Kidney (tissue), 22 donors: ENCODE results near the gene DUSP3. TPM values are rescaled to one million over a fixed set of nuclear protein-coding genes. Genes with fewer than 3 reads are reported as not detected.
A peak's percentile ranks its signal among the peaks of the same experiment; 100 is the strongest.

Source experiments
- DNase-seq, 5 donors: peaks; one replicate each; pipeline ENCODE4 v3.0.0-alpha.2; 2013 to 2020
- FAIRE-seq: peaks from 2 replicates; lab custom pipeline; 2012; peaks lifted over from hg19 to GRCh38; lab: Jason Lieb, UNC
- H3K27ac ChIP-seq, 2 donors: one replicate each; pipeline ENCODE4 v1.7.0; 2013; ENCODE audit warnings: low read depth in 2 of 2, low read length in 2 of 2, inconsistent platforms in 1 of 2
- H3K27me3 ChIP-seq: one replicate; pipeline ENCODE4 v1.7.1; 2013; ENCODE audit warnings: low read length, inconsistent platforms; ENCODE audit not compliant: control insufficient read depth, insufficient read depth
- H3K36me3 ChIP-seq, 3 donors: one replicate each; pipeline versions ENCODE4 v1.7.0 to v1.7.1; 2013; ENCODE audit warnings: low read length in 3 of 3, control low read depth in 1 of 3, inconsistent platforms in 1 of 3; ENCODE audit not compliant: insufficient read depth in 3 of 3, control insufficient read depth in 2 of 3
- H3K4me1 ChIP-seq, 3 donors: one replicate each; pipeline versions ENCODE4 v1.7.0 to v1.7.1; 2013; ENCODE audit warnings: low read length in 3 of 3, inconsistent platforms in 1 of 3, low read depth in 1 of 3; ENCODE audit not compliant: control insufficient read depth in 2 of 3, insufficient read depth in 2 of 3
- H3K4me3 ChIP-seq, 3 donors: one replicate each; pipeline versions ENCODE4 v1.7.0 to v1.8.1; 2013; ENCODE audit warnings: low read length in 3 of 3, control low read depth in 1 of 3, inconsistent platforms in 1 of 3
- H3K9ac ChIP-seq, 3 donors: one replicate each; pipeline versions ENCODE4 v1.7.0 to v1.7.1; 2013; ENCODE audit warnings: low read length in 3 of 3, control low read depth in 1 of 3, inconsistent platforms in 1 of 3
- H3K9me3 ChIP-seq, 3 donors: one replicate each; pipeline versions ENCODE4 v1.7.0 to v1.7.1; 2013; ENCODE audit warnings: low read length in 3 of 3, control low read depth in 1 of 3, inconsistent platforms in 1 of 3; ENCODE audit not compliant: control insufficient read depth in 2 of 3, insufficient read depth in 1 of 3
- CTCF ChIP-seq: IDR thresholded peaks from 3 replicates; pipeline ENCODE4 v1.5.1; 2012; ENCODE audit warnings: mild to moderate bottlenecking, moderate library complexity, borderline replicate concordance; ENCODE audit not compliant: insufficient read depth; ENCODE audit errors: extremely low read depth
- intact Hi-C: fragments of 100-400 bp; cut with DNase I; formaldehyde crosslinking; loops from one replicate; pipeline ENCODE4 v1.11.1; 2022
- long read RNA-seq, 10 donors: library from polyadenylated mRNA in 1 of 10; unstranded in 1 of 10; transcript quantifications; one replicate each; pipeline ENCODE4 v2.0.0 and lab custom pipeline, GENCODE V29; 2021 to 2026
- polyA plus RNA-seq: library from polyadenylated mRNA; stranded (reverse); fragments of 350-450 nt; fragmentation: Illumina TruSeq; extraction: RNeasy Lipid Tissue Mini Kit (QIAGEN cat#74804); gene quantifications from one replicate; pipeline ENCODE4 v1.2.3, GENCODE V29; 2014; ENCODE audit warnings: low read depth, low replicate concordance; ENCODE audit not compliant: insufficient read depth
- total RNA-seq: library from RNA; stranded (reverse); fragmentation: NEBNext Ultra II Directional; extraction: Animal tissue kit (Norgen Biotek cat#: 25700); gene quantifications from one replicate; pipeline ENCODE4 v1.2.1, GENCODE V29; 2021
- donor health status: control.
- donor health status: control.
- donor health status: control.
- donor health status: control.
- donor health status: control.
- donor health status: DM: yes; HTN: yes; CAD: no.
- donor health status: Normal renal cell carcinoma (clear cell type).

DUSP3 gene
- total RNA-seq (102 TPM), polyA plus RNA-seq (126 TPM)
- long read RNA-seq, donor 1, full-length matches to known transcripts = 13 of 13 reads
- long read RNA-seq, donor 1, partial matches to known transcripts = 0 of 13 reads
- long read RNA-seq, donor 1, other reads (novel, unspliced or antisense) = 0 of 13 reads
- long read RNA-seq, donor 2, full-length matches to known transcripts = 20 of 20 reads
- long read RNA-seq, donor 2, partial matches to known transcripts = 0 of 20 reads
- long read RNA-seq, donor 2, other reads (novel, unspliced or antisense) = 0 of 20 reads
- long read RNA-seq, donor 3, full-length matches to known transcripts = 20 of 20 reads
- long read RNA-seq, donor 3, partial matches to known transcripts = 0 of 20 reads
- long read RNA-seq, donor 3, other reads (novel, unspliced or antisense) = 0 of 20 reads
- long read RNA-seq, donor 4, full-length matches to known transcripts = 13 of 13 reads
- long read RNA-seq, donor 4, partial matches to known transcripts = 0 of 13 reads
- long read RNA-seq, donor 4, other reads (novel, unspliced or antisense) = 0 of 13 reads
- long read RNA-seq, donor 5, full-length matches to known transcripts = 1 of 1 reads
- long read RNA-seq, donor 5, partial matches to known transcripts = 0 of 1 reads
- long read RNA-seq, donor 5, other reads (novel, unspliced or antisense) = 0 of 1 reads
- long read RNA-seq, donor 6, full-length matches to known transcripts = 3 of 3 reads
- long read RNA-seq, donor 6, partial matches to known transcripts = 0 of 3 reads
- long read RNA-seq, donor 6, other reads (novel, unspliced or antisense) = 0 of 3 reads
- long read RNA-seq, donor 7, full-length matches to known transcripts = 39 of 55 reads
- long read RNA-seq, donor 7, partial matches to known transcripts = 2 of 55 reads
- long read RNA-seq, donor 7, other reads (novel, unspliced or antisense) = 14 of 55 reads
- long read RNA-seq, donor 8, full-length matches to known transcripts = 15 of 26 reads
- long read RNA-seq, donor 8, partial matches to known transcripts = 11 of 26 reads
- long read RNA-seq, donor 8, other reads (novel, unspliced or antisense) = 0 of 26 reads
- long read RNA-seq, donor 9, full-length matches to known transcripts = 7 of 7 reads
- long read RNA-seq, donor 9, partial matches to known transcripts = 0 of 7 reads
- long read RNA-seq, donor 9, other reads (novel, unspliced or antisense) = 0 of 7 reads
- long read RNA-seq, donor 10, full-length matches to known transcripts = 20 of 20 reads
- long read RNA-seq, donor 10, partial matches to known transcripts = 0 of 20 reads
- long read RNA-seq, donor 10, other reads (novel, unspliced or antisense) = 0 of 20 reads

DNA sequence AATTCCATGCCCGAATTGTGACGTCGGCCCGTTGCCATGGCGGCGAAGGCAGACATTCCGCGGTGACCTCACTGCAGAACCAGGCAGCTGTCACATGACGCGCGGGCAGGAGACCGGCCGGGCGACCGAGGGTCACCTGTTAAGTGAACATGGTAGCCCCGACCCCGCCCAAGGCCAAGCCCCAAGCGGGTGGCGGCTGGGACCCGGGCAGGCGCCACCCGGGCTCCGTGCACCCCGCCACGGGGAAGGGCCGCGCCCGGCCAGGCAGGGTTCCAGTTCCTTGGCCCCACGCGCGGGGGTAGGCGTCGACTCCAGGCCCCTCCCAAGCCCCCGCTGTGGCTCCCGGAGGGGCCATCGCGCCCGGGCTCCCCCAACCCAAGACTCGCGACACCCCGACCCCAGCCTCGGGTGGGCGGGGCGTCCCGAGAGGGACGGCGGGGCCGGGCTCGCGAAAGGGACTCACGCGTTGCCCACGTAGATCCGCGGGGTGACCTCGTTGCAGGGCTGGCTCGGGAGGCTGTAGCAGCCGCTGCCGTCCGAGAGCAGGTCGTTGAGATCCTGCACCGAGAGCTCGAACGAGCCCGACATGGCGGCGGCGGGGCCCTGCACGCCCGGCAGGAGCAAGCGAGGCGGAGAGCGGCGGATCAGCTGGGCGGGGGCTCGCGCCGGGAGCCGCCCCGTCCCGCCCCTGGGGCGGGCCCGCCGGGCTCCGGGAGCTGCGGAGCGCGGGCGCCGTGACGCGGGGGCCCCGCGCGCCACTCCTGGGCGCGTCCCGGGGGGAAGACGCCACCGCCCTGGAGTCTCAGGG is at the start of gene DUSP3:
Gene DUSP3, minus strand, starts transcription at position 641 of the 808 bp plus-strand sequence. Its CDS starts 53 bp downstream, at position 588.
- FAIRE-seq = no peak
- intact Hi-C loops = no loop called here
- peak within 1 kb of the TSS; percentile 71 to 78 (median 74) for H3K4me3 ChIP-seq
- H3K9ac ChIP-seq = peak within 1 kb of the TSS; percentile 57 to 95 (median 85)
- H3K27me3 ChIP-seq = peaks cover 4% of the 10 kb centered on the region
- peaks cover 0 to 27% (median 23%) of the 10 kb centered on the region in 3 donors for H3K36me3 ChIP-seq
- DNase-seq = peak; percentile 96 to 99 (median 97)
- H3K4me1 ChIP-seq = peaks cover 3 to 21% (median 13%) of the 10 kb centered on the region in 3 donors
- TF ChIP-seq CTCF = no peak
- no peaks in the 10 kb centered on the region for H3K9me3 ChIP-seq
- H3K27ac ChIP-seq = peak within 1 kb of the TSS; percentile 100

DNA sequence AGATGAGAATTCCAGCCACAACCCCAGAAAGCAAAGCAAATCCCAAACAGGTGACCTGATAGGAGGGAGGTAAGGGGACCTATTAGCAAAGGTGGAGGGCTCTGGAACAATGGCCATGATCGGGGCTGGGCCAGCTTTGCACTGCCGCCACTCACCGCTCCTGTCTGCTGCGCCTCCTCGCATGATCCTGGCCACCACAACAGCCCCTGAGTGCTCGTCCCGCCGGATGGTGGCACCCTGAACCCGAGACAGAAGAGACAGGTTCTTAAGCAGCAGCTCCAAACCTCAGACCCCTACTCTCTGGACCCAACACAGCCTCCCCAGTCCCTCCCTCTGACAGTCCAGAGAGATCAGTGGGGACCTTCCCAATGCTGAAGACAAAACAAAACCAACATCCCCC is 48.8 kb upstream of the DUSP3 start:
- no peak for FAIRE-seq

More for the DNA sequence above, 48.8 kb upstream of the DUSP3 start:
- peaks cover 0 to 6% (median 0%) of the 10 kb centered on the region in 3 donors for H3K4me1 ChIP-seq
- no peak overlapping the region for H3K4me3 ChIP-seq
- H3K27ac ChIP-seq = no peak overlapping the region
- no peak for DNase-seq
- H3K36me3 ChIP-seq = no peaks in the 10 kb centered on the region
- intact Hi-C loops = no loop called here
- no peak for TF ChIP-seq CTCF
- no peaks in the 10 kb centered on the region for H3K27me3 ChIP-seq
- H3K9me3 ChIP-seq = no peaks in the 10 kb centered on the region
- H3K9ac ChIP-seq = no peak overlapping the region
